Mammary epithelial cell (primary cell): ENCODE measurements around the gene PDRG1.

Experiments
- EZH2 ChIP-seq: IDR thresholded peaks from 2 replicates; pipeline ENCODE4 v1.6.1; 2012; ENCODE audit warnings: low read length, inconsistent platforms, borderline replicate concordance
- TF ChIP-seq, protein P1 (sequence below), 2 donors: IDR thresholded peaks in 1 of 2; conservative IDR thresholded peaks in 1 of 2; 2 replicates each; pipeline ENCODE4 v1.5.1; 2011 to 2012; ENCODE audit warnings: inconsistent platforms in 2 of 2, low read length in 2 of 2, mild to moderate bottlenecking in 2 of 2, control low read depth in 1 of 2, low read depth in 1 of 2; ENCODE audit not compliant: insufficient read depth in 1 of 2; ENCODE audit errors: extremely low read depth in 1 of 2

DNA sequence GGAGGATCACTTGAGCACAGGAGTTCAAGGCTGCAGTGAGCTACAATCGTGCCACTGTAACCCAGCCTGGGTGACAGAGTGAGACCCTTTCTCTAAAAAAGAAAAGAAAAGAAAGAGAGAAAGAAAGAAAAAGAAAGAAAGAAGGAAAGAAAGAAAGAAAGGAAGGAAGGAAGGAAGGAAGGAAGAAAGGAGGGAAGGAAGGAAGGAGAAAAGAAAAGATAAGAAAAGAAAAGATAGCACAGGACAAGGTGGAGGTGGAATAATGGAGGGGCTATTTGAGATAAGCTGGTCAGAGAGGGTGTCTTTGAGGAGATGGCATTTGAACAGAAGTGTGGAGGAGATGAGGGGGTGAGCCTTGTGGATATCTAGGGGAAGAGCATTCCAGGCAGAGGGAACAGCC, 2.7 kb upstream of the PDRG1 start:
- TF ChIP-seq, protein P1, sequence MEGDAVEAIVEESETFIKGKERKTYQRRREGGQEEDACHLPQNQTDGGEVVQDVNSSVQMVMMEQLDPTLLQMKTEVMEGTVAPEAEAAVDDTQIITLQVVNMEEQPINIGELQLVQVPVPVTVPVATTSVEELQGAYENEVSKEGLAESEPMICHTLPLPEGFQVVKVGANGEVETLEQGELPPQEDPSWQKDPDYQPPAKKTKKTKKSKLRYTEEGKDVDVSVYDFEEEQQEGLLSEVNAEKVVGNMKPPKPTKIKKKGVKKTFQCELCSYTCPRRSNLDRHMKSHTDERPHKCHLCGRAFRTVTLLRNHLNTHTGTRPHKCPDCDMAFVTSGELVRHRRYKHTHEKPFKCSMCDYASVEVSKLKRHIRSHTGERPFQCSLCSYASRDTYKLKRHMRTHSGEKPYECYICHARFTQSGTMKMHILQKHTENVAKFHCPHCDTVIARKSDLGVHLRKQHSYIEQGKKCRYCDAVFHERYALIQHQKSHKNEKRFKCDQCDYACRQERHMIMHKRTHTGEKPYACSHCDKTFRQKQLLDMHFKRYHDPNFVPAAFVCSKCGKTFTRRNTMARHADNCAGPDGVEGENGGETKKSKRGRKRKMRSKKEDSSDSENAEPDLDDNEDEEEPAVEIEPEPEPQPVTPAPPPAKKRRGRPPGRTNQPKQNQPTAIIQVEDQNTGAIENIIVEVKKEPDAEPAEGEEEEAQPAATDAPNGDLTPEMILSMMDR (conservative IDR thresholded peaks at IDR 0.05 in 1 of 2, IDR thresholded peaks at IDR 0.05 in 1 of 2; ENCODE audit: extremely low read depth in 1 of 2, insufficient read depth in 1 of 2, low read depth in 1 of 2, low read length in 2 of 2): no peak
- TF ChIP-seq EZH2: no peak
